Activated B cell treated with CpG ODN at 0.5 μM for 24 hours (primary cell): ENCODE results near the gene MED13L. TPM values are rescaled to one million over a fixed set of nuclear protein-coding genes. Genes with fewer than 3 reads are reported as not detected.

Source experiments
- ATAC-seq: fragments of 200-7000 bp; cut with Tn5 transposase; one replicate; pipeline ENCODE4 v1.10.0; 2021; ENCODE audit warnings: low read depth, mild to moderate bottlenecking, moderate library complexity
- CTCF ChIA-PET: fragments of 350-600 bp; sonication (Branson Sonifier 250); formaldehyde crosslinking; loops from one replicate; lab custom pipeline; 2021; ENCODE audit warnings: antibody characterized with exemption; lab: Charles Lee
- POLR2A ChIA-PET: fragments of 350-600 bp; sonication (Branson Sonifier 250); formaldehyde crosslinking; loops from one replicate; lab custom pipeline; 2021; ENCODE audit warnings: antibody characterized with exemption; lab: Charles Lee
- DNase-seq: peaks from one replicate; pipeline ENCODE4 v3.0.0; 2022
- H3K27ac Mint-ChIP-seq: one replicate; pipeline ENCODE4 v1.8.0; 2020; ENCODE audit warnings: mixed read lengths
- H3K27me3 Mint-ChIP-seq: one replicate; pipeline ENCODE4 v1.8.0; 2021; ENCODE audit warnings: mixed read lengths
- H3K36me3 Mint-ChIP-seq: one replicate; pipeline ENCODE4 v1.8.0; 2021; ENCODE audit warnings: low read depth, mixed read lengths
- H3K4me1 Mint-ChIP-seq: one replicate; pipeline ENCODE4 v1.8.0; 2021; ENCODE audit warnings: mixed read lengths
- H3K4me3 Mint-ChIP-seq: one replicate; pipeline ENCODE4 v1.8.0; 2020; ENCODE audit warnings: mild to moderate bottlenecking, mixed read lengths
- H3K9me3 Mint-ChIP-seq: one replicate; pipeline ENCODE4 v1.8.0; 2020; ENCODE audit warnings: mixed read lengths
- CTCF ChIP-seq: fragments of 200-600 bp; IDR thresholded peaks from one replicate; pipeline ENCODE4 v1.8.0; 2022; ENCODE audit warnings: antibody characterized with exemption, mild to moderate bottlenecking
- intact Hi-C: fragments of 100-400 bp; cut with micrococcal nuclease; formaldehyde crosslinking; loops from one replicate; pipeline ENCODE4 v1.15.1; 2024
- total RNA-seq: library from RNA; stranded (reverse); gene quantifications from 2 replicates; pipeline ENCODE4 v1.2.3, GENCODE V29; 2022

MED13L gene
- total RNA-seq, 1 donor from 2014 or later = 183 TPM

GRCh38 chr12:115990241-115990640 is 287.3 kb downstream of the MED13L start:
- DNase-seq (no peak), ATAC-seq (no peak)
- intact Hi-C loops = no loop called here
- CTCF ChIA-PET = interaction anchor here (0.6 to 1.4 kb wide), 2 partner anchors 8 to 17 kb away, joined by 3 read pairs; no protein-coding TSS in a partner anchor
- POLR2A ChIA-PET = no interaction called here
- Mint-ChIP-seq H3K36me3 (peaks cover 86% of the 10 kb centered on the region), H3K4me1 (peaks cover 36% of the 10 kb centered on the region), H3K9me3 (no peaks in the 10 kb centered on the region), H3K27ac (no peak overlapping the region), H3K4me3 (no peak overlapping the region), H3K27me3 (no peaks in the 10 kb centered on the region)
- TF ChIP-seq CTCF = no peak

GRCh38 chr12:115988625-115989563 is 288.6 kb downstream of the MED13L start:
- H3K4me3 Mint-ChIP-seq = peak overlapping the region; percentile 0
- H3K36me3 Mint-ChIP-seq = peaks cover 80% of the 10 kb centered on the region
- intact Hi-C loops = no loop called here
- H3K4me1 Mint-ChIP-seq = peaks cover 36% of the 10 kb centered on the region
- DNase-seq (no peak), ATAC-seq (peak; percentile 85)
- CTCF ChIA-PET = interaction anchor here (1.2 to 2.4 kb wide), 4 partner anchors 9 to 720 kb away, joined by 3 to 14 read pairs (median 5); no protein-coding TSS in a partner anchor
- H3K27me3 Mint-ChIP-seq = no peaks in the 10 kb centered on the region
- H3K27ac Mint-ChIP-seq = peak overlapping the region; percentile 57
- TF ChIP-seq CTCF = no peak
- POLR2A ChIA-PET = interaction anchor here (0.5 kb wide), 3 partner anchors 208 to 869 kb away, joined by 3 to 4 read pairs (median 3); no protein-coding TSS in a partner anchor
- no peaks in the 10 kb centered on the region for H3K9me3 Mint-ChIP-seq

- DNase-seq (no peak), ATAC-seq (no peak)
- no peaks in the 10 kb centered on the region for H3K27me3 Mint-ChIP-seq
- H3K4me3 Mint-ChIP-seq = no peak overlapping the region
- no peak for TF ChIP-seq CTCF
- H3K4me1 Mint-ChIP-seq = peaks cover 36% of the 10 kb centered on the region
- POLR2A ChIA-PET = no interaction called here
- no peak overlapping the region for H3K27ac Mint-ChIP-seq
- peaks cover 79% of the 10 kb centered on the region for H3K36me3 Mint-ChIP-seq
- CTCF ChIA-PET = interaction anchor here (2.0 to 2.4 kb wide), 2 partner anchors 10 to 721 kb away, joined by 7 to 14 read pairs; no protein-coding TSS in a partner anchor
- intact Hi-C loops = no loop called here
- no peaks in the 10 kb centered on the region for H3K9me3 Mint-ChIP-seq
Measured at GRCh38 chr12:115988212-115988611, 289.3 kb downstream of the MED13L start.

- Mint-ChIP-seq H3K27me3 (no peaks in the 10 kb centered on the region), H3K4me1 (peaks cover 25% of the 10 kb centered on the region), H3K36me3 (peaks cover 79% of the 10 kb centered on the region), H3K9me3 (no peaks in the 10 kb centered on the region), H3K4me3 (no peak overlapping the region), H3K27ac (no peak overlapping the region)
- no peak for TF ChIP-seq CTCF
- intact Hi-C loops = no loop called here
- ChIA-PET CTCF (no interaction called here), POLR2A (no interaction called here)
- ATAC-seq = no peak
- DNase-seq = no peak
Measured at GRCh38 chr12:115984616-115985015, 292.9 kb downstream of the MED13L start.

- Mint-ChIP-seq H3K36me3 (peaks cover 74% of the 10 kb centered on the region), H3K27me3 (no peaks in the 10 kb centered on the region), H3K4me3 (no peak overlapping the region), H3K9me3 (no peaks in the 10 kb centered on the region), H3K4me1 (peaks cover 12% of the 10 kb centered on the region), H3K27ac (no peak overlapping the region)
- DNase-seq (no peak), ATAC-seq (no peak)
- TF ChIP-seq CTCF = no peak
- POLR2A ChIA-PET = interaction anchor here (0.6 kb wide), 1 partner anchor 1200 kb away, joined by 3 read pairs; no protein-coding TSS in a partner anchor
- CTCF ChIA-PET = interaction anchor here (0.9 to 1.5 kb wide), 2 partner anchors 14 to 726 kb away, joined by 3 to 14 read pairs; no protein-coding TSS in a partner anchor
- intact Hi-C loops = no loop called here
Measured at GRCh38 chr12:115983226-115983798, 294.2 kb downstream of the MED13L start.
